Liver (tissue), 9 donors: ENCODE measurements around the gene TOMM20. TPM values are rescaled to one million over a fixed set of nuclear protein-coding genes. Genes with fewer than 3 reads are reported as not detected.

Source experiments
- DNase-seq: peaks from one replicate; pipeline ENCODE4 v3.0.0-alpha.2; 2017; ENCODE audit warnings: low spot score
- H3K27ac ChIP-seq, 2 donors: one replicate each; pipeline ENCODE4 v1.7.0; 2013; ENCODE audit warnings: inconsistent platforms in 2 of 2, low read length in 2 of 2, control low read depth in 1 of 2, low read depth in 1 of 2, mild to moderate bottlenecking in 1 of 2
- H3K27me3 ChIP-seq, 4 donors: one replicate each; pipeline versions ENCODE4 v1.6.1 to v1.7.0; 2013; ENCODE audit warnings: low read length in 3 of 4, inconsistent platforms in 1 of 4, mild to moderate bottlenecking in 1 of 4, moderate library complexity in 1 of 4; ENCODE audit not compliant: control insufficient read depth in 4 of 4, insufficient read depth in 4 of 4
- H3K36me3 ChIP-seq, 4 donors: one replicate each; pipeline versions ENCODE4 v1.6.1 to v1.7.0; 2013; ENCODE audit warnings: low read length in 3 of 4, mild to moderate bottlenecking in 3 of 4, low read depth in 1 of 4, moderate library complexity in 1 of 4; ENCODE audit not compliant: control insufficient read depth in 4 of 4, insufficient read depth in 3 of 4
- H3K4me1 ChIP-seq, 4 donors: one replicate each; pipeline versions ENCODE4 v1.6.1 to v1.7.0; 2013; ENCODE audit warnings: low read length in 3 of 4, mild to moderate bottlenecking in 3 of 4, moderate library complexity in 1 of 4; ENCODE audit not compliant: control insufficient read depth in 4 of 4, insufficient read depth in 4 of 4
- H3K4me3 ChIP-seq, 3 donors: one replicate each; pipeline versions ENCODE4 v1.6.1 to v1.7.0; 2013; ENCODE audit warnings: low read length in 3 of 3, control low read depth in 1 of 3, low read depth in 1 of 3, mild to moderate bottlenecking in 1 of 3
- H3K9ac ChIP-seq, 2 donors: one replicate each; pipeline ENCODE4 v1.7.0; 2013; ENCODE audit warnings: low read length in 2 of 2, mild to moderate bottlenecking in 2 of 2, moderate library complexity in 2 of 2, control low read depth in 1 of 2, low read depth in 1 of 2
- H3K9me3 ChIP-seq, 4 donors: one replicate each; pipeline versions ENCODE4 v1.6.1 to v1.7.0; 2013; ENCODE audit warnings: low read length in 3 of 4; ENCODE audit not compliant: control insufficient read depth in 4 of 4
- CTCF ChIP-seq: fragments of 150-350 bp; IDR thresholded peaks from 2 replicates; pipeline ENCODE4 v1.5.1; 2017; ENCODE audit warnings: improper control_type of control experiment, low read depth, low read length; ENCODE audit not compliant: missing input control
- EGR1 ChIP-seq, 2 donors: IDR thresholded peaks; 2 replicates each; pipeline ENCODE4 v1.6.1; 2016 to 2018; ENCODE audit warnings: antibody characterized with exemption in 2 of 2, low read depth in 2 of 2
- FOXA1 ChIP-seq: IDR thresholded peaks from 2 replicates; pipeline ENCODE4 v1.6.1; 2016; ENCODE audit warnings: antibody characterized with exemption
- FOXA2 ChIP-seq: IDR thresholded peaks from 2 replicates; pipeline ENCODE4 v1.6.1; 2016; ENCODE audit warnings: antibody characterized with exemption
- GABPA ChIP-seq, 2 donors: IDR thresholded peaks in 1 of 2; conservative IDR thresholded peaks in 1 of 2; 2 replicates each; pipeline ENCODE4 v1.6.1; 2016; ENCODE audit warnings: antibody characterized with exemption in 2 of 2, mild to moderate bottlenecking in 1 of 2, moderate library complexity in 1 of 2
- HNF4A ChIP-seq, 2 donors: conservative IDR thresholded peaks; 2 replicates each; pipeline ENCODE4 v1.6.1; 2016; ENCODE audit warnings: antibody characterized with exemption in 2 of 2, mild to moderate bottlenecking in 2 of 2
- HNF4G ChIP-seq: IDR thresholded peaks from 2 replicates; pipeline ENCODE4 v1.6.1; 2016; ENCODE audit warnings: antibody characterized with exemption
- JUND ChIP-seq, 2 donors: IDR thresholded peaks; 2 replicates each; pipeline ENCODE4 v1.6.1; 2016; ENCODE audit warnings: antibody characterized with exemption in 2 of 2
- NR2F2 ChIP-seq: IDR thresholded peaks from 2 replicates; pipeline ENCODE4 v1.6.1; 2016; ENCODE audit warnings: antibody characterized with exemption
- RAD21 ChIP-seq, 2 donors: IDR thresholded peaks; 2 replicates each; pipeline ENCODE4 v1.6.1; 2016; ENCODE audit warnings: antibody characterized with exemption in 2 of 2, mild to moderate bottlenecking in 2 of 2
- REST ChIP-seq: IDR thresholded peaks from 2 replicates; pipeline ENCODE4 v1.6.1; 2016; ENCODE audit warnings: antibody characterized with exemption, mild to moderate bottlenecking
- RXRA ChIP-seq, 2 donors: IDR thresholded peaks; 2 replicates each; pipeline ENCODE4 v1.6.1; 2017 to 2018; ENCODE audit warnings: antibody characterized with exemption in 2 of 2, mild to moderate bottlenecking in 1 of 2
- SP1 ChIP-seq: IDR thresholded peaks from 2 replicates; pipeline ENCODE4 v1.6.1; 2018; ENCODE audit warnings: antibody characterized with exemption, mild to moderate bottlenecking
- TAF1 ChIP-seq: conservative IDR thresholded peaks from 2 replicates; pipeline ENCODE4 v1.6.1; 2016; ENCODE audit warnings: antibody characterized with exemption, mild to moderate bottlenecking
- YY1 ChIP-seq: IDR thresholded peaks from 2 replicates; pipeline ENCODE4 v1.6.1; 2016; ENCODE audit warnings: antibody characterized with exemption, mild to moderate bottlenecking
- ZBTB33 ChIP-seq: IDR thresholded peaks from 2 replicates; pipeline ENCODE4 v1.6.1; 2016; ENCODE audit warnings: antibody characterized with exemption
- WGBS: extraction: QIAGEN DNeasy Blood & Tissue Kit; methylation state at CpG from one replicate; pipeline ENCODE4 v1.1.7; 2013; 5-methylcytosine and 5-hydroxymethylcytosine counted together
- polyA plus RNA-seq, 2 donors: library from polyadenylated mRNA; stranded (reverse) in 1 of 2; unstranded in 1 of 2; fragments of 200-250 nt in 1 of 2; fragments of >200 nt in 1 of 2; fragmentation: Nextera tagmentation in 1 of 2; extraction: Ambion mirVana in 1 of 2; gene quantifications; one replicate each; pipeline versions ENCODE4 v1.2.1 to v1.2.3, GENCODE V29; 2013 to 2015
- total RNA-seq, 2 donors: library from RNA; depleted of rRNA; stranded (reverse); fragments of >200 nt; gene quantifications; one replicate each; pipeline ENCODE4 v1.2.3, GENCODE V29; 2014
- TF ChIP-seq, protein P1 (sequence below): IDR thresholded peaks from 2 replicates; pipeline ENCODE4 v1.6.1; 2016; ENCODE audit warnings: antibody characterized with exemption
- TF ChIP-seq, protein P2 (sequence below): IDR thresholded peaks from 2 replicates; pipeline ENCODE4 v1.6.1; 2016; ENCODE audit warnings: antibody characterized with exemption
- donor health status: healthy.
- donor health status: healthy.
- donor health status: healthy.
- donor health status: healthy.
- donor health status: healthy.

The TOMM20 gene
- total and polyA plus RNA-seq, 4 donors: 33.4 to 74.4 (median 39.1) TPM

GRCh38 chr1:235069577-235070563, 58.8 kb downstream of the TOMM20 start:
- no peaks in the 10 kb centered on the region for H3K9me3 ChIP-seq
- 29% methylated on average over 34 of the region's 34 CpGs for WGBS
- peak overlapping the region; percentile 90 to 97 for H3K9ac ChIP-seq
- no peak for DNase-seq
- TF ChIP-seq RAD21 (IDR thresholded peaks at IDR 0.05): peak; percentile 57 to 66
- TF ChIP-seq SP1: peak; percentile 90
- TF ChIP-seq HNF4G: peak; percentile 74
- peak; percentile 80 for TF ChIP-seq NR2F2
- TF ChIP-seq RXRA (IDR thresholded peaks at IDR 0.05): peak; percentile 98 to 100
- peak in 1 of 2 donors; percentile 39 for TF ChIP-seq GABPA (IDR thresholded peaks at IDR 0.05 in 1 of 2, conservative IDR thresholded peaks at IDR 0.05 in 1 of 2)
- peak; percentile 81 for TF ChIP-seq ZBTB33
- peak; percentile 83 for TF ChIP-seq YY1
- peak; percentile 50 to 90 for TF ChIP-seq JUND (IDR thresholded peaks at IDR 0.05)
- TF ChIP-seq HNF4A (conservative IDR thresholded peaks at IDR 0.05): peak; percentile 94 to 95
- peak; percentile 95 for TF ChIP-seq TAF1
- TF ChIP-seq FOXA1: peak; percentile 66
- no peak for TF ChIP-seq CTCF
- TF ChIP-seq, protein P1, sequence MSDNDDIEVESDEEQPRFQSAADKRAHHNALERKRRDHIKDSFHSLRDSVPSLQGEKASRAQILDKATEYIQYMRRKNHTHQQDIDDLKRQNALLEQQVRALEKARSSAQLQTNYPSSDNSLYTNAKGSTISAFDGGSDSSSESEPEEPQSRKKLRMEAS: peak; percentile 90
- peak; percentile 77 for TF ChIP-seq REST
- TF ChIP-seq EGR1 (IDR thresholded peaks at IDR 0.05; ENCODE audit: low read depth in 2 of 2): peak; percentile 42 to 63
- peak; percentile 79 for TF ChIP-seq FOXA2
- TF ChIP-seq, protein P2, sequence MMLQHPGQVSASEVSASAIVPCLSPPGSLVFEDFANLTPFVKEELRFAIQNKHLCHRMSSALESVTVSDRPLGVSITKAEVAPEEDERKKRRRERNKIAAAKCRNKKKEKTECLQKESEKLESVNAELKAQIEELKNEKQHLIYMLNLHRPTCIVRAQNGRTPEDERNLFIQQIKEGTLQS: peak; percentile 59
- peak overlapping the region; percentile 94 to 97 for H3K27ac ChIP-seq
- peaks cover 0 to 4% (median under 1%) of the 10 kb centered on the region in 4 donors for H3K36me3 ChIP-seq
- H3K27me3 ChIP-seq: no peaks in the 10 kb centered on the region
- H3K4me3 ChIP-seq: peak overlapping the region; percentile 47 to 95 (median 94)
- peaks cover 2 to 33% (median 22%) of the 10 kb centered on the region in 4 donors for H3K4me1 ChIP-seq
